CD4-positive, alpha-beta T cell treated with Interferon alpha-2 for 1 hour (primary cell): ENCODE results near the gene RPL26.
A peak's percentile ranks its signal among the peaks of the same experiment; 100 is the strongest.
"Not testable (repeated sequence)": the region's sequence is repeated elsewhere in the genome, so short reads cannot be mapped to it uniquely, and the experiment has no call there.

Source experiments
- DNase-seq, 2 donors: peaks; one replicate each; pipeline ENCODE4 v3.0.0-alpha.2; 2020 to 2022

The RPL26 gene

DNA sequence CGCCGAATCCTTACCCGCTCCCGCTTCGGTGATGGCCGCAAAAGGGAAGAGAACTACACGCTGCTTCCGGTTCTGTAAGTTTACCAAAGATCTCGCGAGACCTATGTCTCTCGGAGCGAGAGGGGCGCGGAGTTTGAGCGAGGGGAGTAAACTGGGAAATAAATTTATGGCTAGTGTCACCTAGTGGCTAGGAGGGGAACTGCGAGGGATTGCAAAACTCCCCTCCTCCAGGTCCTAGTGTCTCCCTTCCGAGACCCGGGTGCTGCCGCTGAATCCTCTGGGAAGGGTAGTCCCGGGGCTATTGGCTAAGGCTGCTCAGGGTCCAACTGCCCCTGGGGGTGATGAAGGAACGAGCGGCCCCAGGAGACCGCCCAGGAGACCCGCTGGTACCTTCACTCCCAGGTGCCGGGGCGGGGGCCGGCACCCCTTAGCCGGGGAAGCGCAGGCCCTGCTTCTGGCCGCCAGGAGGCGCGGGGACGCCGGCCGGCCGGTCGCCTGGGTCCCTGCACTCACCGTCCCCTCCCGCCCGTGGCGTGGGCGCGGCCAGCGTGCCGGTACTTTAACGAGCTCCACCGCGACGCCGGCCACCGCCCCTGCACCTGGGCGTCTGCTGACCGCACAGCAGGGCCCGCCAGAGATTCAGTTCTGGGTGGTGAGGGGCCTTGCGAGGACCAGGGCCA, at the start of gene RPL26:
RPL26 (minus strand) TSS at position 51 of the 680 bp plus-strand sequence. CDS start 883 bp downstream, outside the sequence.
- DNase-seq: peak; percentile 97 to 98

DNA sequence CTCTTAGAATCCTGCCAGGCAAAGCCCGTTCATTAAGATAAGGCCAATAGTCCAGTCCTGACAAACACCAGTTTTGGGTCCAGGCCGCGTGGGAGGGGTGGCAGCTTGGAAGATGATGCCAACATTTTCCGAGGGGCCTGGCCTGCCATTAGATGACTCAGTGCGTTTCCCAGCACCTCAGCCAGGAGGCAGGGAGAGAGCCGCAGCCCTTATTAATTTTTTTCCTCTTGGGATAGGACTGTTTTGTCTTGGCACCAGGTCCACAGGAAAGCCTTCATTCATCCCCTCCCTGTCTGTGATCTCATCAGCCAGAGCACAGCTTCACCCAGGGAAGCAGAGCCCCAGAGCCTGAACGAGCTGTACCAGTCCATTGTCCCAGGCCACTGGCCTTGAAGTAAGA, 48.0 kb upstream of the RPL26 start:
- DNase-seq: no peak

DNA sequence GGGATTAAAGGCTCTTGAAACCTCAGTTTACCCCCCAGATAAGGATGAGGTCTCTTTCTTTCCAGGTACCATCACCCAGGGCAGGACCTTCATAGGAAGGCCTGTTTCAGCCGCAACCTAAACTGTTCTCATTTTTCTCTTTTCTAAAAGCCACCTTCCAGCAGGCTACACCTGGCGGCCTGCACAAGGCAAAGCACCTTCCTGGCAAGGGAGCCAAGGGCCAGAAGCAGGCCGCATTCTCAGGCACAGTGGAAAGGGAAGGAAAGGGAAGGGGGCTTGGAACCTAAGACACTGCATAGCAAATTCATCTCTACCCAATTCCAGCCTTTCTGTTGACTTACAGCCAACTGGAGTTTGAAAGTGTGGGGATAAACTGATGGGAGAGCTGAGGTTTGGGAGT, 43.8 kb upstream of the RPL26 start:
- DNase-seq: no peak

DNA sequence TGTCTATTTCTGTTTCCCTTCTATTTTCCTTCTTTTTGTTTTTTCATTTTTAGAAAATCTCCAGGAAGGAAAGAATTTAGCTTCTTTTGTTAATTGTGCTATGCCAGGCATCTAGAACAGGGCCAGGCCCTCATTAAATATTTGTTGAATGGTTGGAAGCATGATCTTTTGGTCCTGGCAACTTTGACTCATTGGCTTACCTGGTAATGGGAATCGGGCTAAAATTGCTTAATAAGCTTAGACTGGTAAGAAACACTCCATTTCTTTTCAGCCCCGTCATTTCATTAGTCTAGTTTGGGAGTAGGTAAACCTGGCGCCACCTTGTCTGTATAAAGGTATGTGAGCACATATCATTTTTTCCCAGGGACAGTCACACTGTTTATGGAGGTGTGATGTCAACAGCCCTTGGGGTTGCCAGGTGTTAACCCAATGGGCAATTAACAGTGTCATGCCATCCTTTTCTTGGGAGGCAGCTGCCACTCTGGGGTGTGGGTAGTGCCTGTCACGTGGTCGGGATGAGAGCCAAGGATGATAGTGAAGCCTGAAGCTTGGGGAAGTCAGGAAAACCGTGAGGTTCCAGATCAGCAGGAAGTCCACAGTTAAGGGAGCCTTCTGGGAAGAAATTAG, 43.2 kb upstream of the RPL26 start:
- no peak for DNase-seq

DNA sequence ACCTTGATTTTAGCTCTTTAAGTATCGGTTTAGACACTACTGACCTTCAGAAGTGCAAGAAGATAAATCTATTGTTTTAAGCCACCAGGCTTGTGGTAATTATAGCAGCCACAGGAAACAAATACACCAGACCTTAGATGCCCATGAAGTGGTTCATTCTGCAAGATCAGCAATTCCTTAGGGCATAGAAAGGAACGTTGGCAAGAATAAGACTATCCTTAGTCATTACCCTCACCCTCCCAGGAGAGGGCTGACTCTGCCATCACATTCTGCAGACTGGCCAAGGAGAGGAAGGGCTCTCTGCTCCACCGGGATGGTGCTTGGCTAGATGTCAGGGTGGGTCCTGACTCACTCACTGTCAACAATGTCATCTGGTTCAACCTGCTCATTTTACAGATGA, 38.6 kb upstream of the RPL26 start:
- no peak for DNase-seq

DNA sequence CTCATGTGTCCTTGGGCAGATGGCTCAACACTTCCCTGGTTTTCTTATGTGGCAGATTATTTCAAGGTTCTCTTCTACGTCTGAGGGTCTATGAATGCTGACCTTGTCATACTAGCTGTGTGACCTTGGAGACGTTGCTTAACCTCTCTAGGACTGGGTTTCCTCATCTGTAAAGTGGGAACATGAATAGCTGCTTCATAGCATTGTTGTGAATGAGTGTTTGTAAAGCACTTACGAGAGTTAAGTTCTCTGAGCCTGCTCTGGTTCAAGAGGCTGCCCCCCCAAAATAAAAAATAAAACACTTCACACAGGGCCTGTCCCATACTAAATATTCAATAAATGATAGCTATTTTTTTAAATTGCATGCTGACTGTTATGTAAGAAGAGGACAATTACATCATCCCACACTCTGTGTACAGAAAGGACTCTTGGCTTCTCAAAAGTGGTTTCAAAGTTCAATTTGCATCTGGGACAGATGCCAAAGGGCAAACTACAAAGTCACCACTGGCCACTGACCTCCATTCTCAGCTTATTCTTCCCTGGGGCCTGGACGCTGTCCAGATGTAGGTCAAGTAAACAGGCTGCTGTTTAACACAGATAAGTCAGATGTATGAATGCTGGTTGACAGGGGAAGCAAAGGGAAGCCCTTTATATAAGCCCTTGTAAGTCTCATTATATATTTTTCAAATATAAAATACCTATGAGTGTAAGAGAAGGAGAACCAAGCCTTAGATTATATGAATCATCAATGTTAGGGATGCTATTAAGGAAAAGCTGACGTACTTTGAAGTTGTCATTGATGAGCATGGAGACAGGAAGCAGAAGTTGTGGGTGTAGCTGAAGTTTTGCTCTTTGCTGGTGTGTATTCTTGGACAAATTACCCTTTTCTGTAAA, 37.3 kb upstream of the RPL26 start:
- DNase-seq: peak in 1 of 2 donors; percentile 20

DNA sequence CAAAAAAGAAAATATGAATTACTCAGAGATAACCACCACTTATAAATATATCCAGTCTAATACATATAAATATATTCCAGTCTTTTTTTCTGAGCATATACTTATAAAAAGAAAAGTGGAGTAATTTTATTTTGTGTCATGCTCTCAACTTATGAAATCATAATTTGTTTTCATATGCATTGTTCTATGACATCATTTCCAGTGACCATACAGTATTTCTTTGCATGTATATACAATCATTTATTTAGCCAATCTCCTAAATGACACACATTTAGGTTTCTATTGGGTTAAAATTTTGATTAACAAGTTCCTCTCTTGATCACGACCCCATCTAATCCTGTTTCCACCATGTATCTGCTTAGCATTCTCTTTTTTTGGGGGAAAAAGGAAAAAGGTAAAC, 36.3 kb upstream of the RPL26 start:
- no peak for DNase-seq

DNA sequence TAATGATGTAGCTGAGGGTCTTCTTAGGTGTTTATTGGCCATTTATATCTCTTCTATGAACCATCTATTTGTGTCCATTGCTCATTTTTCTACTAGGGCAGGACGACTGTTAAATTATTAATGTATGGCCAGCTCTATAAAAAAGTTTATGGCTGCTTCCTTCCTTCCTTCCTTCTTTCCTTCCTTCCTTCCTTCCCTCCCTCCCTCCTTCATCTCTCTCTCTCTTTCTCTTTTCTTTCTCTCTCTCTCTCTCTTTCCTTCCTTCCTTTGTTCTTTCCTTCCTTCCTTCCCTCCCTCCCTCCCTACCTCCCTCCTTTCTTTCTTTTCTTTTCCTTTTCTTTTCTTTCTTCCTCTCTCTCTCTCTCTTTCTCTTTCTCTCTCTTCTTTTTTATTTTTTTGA, 35.5 kb upstream of the RPL26 start:
- DNase-seq: no peak

DNA sequence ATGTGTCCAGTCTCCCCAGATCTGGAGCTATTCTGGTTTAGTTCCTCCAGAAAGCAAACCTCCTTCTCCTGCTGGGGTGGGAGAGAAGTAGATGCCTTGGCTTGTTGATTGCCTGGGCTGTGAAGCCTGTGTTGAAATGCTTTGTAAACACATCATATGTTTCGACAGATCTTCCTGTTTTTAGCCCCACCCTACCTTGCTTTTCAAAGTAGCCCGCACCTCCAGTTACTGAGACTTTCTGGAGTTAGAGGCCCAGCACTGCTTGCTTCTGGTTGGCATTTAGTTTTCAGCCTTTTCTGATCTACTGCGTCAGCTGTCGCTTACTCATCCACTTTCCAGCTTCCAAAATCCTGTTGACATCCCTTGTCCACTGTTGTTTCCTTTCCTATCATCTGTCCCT, 34.8 kb upstream of the RPL26 start:
- peak in 1 of 2 donors; percentile 43 for DNase-seq

DNA sequence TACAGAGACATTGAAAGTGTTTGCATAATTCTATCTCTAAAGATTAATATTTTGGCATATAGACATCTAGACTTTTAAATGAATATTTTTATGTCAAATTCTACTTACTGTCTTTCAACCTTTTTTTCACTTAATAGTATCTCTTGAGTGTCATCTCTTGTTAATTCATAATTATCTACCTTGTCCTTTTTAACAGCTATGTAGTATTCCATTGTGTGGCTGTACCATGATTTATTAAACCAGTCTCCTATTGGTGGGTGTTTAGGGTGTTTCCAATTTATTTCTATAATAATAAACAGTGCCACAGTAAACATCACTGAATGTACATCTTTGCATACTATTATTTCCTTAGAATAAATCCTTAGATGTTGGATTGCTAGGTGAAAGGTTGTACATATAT, 30.9 kb upstream of the RPL26 start:
- DNase-seq: no peak

DNA sequence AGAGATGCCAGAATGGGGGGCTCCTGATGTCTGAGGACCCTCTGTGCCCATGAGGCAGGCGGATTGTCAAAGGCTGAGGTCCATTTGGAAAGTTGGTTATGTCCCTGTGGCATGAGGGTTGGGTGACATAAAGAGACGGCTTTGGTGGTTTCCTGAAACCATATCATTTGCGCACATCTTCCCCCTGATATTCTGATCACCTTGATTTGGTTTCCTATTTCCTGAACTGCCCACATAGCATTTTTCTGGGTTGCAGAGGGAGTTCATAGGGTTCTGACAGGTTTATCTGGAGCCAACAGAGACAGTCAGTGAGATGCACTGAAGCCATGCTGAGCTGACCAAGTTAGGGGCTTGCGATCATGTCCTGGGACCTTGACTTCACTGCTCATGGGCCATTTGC, 30.3 kb upstream of the RPL26 start:
- no peak for DNase-seq

DNA sequence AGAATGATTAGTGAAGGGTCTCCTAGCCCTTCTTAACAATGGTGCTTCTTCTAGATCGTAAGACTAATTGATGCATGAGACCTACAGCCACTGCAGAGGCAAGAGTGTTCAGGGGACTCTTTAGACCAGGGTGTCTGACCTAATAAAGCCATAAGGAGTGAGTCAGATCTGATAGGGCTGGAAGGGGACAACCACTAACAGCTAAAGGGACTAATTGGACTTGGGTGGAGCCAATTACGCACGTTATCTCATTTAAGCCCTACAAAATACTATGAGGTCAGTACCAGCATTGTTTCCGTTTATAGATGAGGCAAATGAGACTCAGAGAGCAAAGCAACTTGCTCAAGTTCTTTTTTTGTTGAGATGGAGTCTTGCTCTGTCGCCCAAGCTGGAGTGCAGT, 29.1 kb upstream of the RPL26 start:
- no peak for DNase-seq

DNA sequence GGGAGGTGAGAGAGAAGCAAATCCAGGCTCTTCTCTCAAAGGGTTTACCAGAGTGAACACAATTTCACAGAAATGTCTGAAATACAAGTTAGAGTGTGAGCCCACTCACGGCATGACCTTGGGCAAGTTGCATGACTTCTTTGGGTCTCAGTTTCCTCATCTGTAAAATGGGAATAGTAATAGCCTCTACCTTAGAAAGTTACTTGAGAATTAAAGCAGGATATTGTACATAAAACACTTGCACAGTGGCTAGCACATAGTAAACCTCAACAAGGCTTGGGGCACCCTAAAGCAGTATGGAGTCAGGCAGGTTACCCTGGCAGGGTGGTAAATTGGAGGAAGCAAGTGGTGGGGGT, 27.9 kb upstream of the RPL26 start:
- no peak for DNase-seq

DNA sequence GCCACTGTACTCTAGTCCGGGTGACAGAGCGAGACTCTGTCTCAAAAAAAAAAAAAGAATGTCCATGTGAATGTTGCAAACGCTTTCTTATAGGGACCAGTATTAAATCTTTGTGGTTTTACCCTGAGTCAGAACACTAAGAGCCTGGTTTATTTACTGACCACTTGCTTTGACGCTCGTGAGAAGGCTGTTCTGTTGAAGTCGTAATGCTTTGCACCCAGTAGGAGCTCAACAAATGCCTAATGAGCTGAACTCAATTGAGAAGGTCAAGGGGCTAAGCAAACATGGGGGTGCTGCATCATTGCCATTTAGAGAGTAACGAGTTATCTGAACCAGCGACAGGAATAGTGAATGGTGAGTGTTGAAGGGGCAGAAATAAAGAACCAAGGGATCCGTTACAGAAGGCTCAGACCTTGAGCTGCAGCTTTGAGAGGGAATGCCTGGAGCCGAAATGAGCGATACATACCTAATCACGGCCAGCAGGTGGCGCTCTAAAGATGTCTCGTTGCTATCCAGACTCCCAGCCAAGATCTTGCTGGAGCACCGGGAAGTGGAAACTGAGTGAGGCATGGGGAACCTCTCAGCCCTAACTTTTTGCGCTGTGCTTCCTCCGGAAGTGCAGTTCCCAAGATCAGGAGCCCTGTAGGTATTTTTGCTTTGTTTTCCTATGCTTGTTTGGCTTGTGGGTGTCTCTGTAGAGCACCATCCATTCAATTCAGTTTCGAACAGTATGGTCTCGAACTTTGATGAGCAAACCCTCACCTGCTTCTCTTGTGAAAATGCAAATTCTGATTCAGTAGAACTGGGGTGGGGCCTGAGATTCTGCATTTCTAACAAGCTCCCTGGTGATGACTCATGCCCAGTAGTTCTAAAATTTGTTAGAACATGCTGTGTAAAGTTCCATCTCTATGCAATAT, 27.2 kb upstream of the RPL26 start:
- DNase-seq: peak; percentile 72 to 79

DNA sequence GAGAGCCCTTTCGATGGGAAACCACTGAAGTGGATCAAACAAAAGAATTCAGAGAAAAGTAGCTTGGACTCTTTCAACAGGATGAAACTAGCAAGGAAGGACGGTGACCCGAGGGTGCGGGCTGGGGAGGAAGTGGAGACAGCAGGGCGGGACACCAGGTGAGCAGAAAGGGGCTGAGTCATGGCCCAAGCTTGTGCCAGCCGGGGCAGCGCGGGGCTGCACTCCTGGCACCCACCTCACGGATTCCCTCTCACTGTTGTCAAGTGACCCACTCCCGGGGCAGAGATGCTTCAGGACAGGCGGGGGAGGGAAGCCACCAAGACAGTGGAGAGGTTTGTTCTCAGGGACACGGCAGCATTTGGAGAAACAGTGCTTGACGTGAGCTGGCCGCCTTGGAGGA, 25.4 kb upstream of the RPL26 start:
- DNase-seq: no peak

DNA sequence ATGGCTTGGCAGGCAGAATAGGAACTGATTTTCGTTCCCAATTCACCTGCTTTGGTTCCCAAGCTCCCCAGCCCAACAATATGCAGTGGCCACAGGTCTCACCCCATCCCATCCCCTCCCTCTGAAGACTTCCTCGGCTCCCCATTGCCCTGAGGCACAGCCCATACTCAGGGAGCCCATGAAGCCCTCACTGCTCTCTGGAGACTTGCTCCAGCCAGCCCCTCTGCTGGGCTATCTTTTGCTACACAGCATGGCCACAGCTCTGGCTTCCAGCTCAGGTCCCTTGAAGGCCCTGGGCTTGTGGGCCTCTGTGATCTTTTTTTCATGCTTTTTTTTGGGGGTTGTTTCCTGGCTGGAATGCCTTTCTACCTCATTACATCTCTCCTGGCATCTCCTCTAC, 23.2 kb upstream of the RPL26 start:
- no peak for DNase-seq

DNA sequence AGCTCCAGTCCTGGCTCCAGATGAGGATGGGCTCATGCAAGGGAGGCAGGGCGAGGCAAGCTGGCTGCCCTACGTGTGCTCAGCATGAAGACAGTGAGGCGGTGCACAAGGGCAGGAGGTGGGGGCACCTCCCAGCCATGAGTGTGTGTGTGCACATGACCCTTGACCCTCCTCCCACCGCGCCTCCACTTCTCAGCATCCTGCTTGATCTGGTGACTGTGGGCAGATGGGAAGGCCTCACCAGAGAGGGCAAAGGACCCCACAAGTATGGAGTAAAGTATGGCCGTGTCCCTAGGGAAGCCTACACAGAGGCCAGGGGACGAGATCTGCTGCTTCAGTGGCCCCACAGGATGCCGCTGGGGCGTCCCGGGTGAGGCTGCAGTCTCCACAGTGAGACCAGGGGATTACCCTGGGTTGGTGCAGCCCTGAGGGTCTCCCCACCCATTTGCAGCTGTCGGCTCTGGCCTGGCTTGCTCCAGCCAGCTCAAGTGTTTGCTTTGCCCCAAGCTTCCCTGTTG, 22.6 kb upstream of the RPL26 start:
- no peak for DNase-seq

DNA sequence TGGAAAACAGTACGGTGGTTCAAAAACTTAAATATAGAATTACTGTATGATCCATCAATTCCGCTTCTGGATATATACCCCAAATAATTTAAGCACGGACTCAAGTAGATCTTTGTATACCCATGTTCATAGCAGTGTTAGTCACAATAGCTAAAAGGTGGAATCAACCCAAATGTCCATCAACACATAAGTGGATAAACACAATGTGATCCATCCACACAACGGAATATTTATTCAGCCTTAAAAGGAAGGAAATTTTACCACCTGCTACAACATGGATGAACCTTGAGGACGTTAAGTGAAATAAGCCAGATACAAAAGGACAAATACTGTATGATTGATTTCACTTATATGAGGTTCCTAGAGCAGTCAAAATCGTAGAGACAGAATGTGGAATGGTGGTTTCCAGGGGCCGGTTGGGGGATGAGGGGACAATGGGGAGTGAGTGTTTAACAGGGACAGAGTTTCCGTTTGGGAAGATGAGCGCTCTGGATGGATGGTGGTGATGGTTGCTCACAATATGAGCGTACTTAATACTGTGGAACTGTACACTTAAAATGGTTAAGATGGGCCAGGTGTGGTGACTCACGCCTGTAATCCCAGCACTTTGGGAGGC, 20.0 kb upstream of the RPL26 start:
- DNase-seq: no peak

DNA sequence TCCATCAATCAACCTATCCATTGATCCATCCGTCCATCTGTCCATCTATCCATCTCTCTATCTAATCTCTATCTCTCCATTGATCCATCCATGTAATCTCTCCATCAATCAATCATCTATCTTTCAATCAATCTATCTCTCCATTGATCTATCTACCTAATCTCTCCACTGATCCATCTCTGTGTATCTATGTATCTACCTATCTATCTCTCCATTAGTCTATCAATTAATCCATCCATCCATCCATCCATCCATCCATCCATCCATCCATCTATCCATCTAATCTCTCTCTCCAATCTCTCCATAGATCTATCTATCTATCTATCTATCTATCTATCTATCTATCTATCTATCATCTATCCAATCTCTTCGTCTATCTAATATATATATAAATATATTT, 18.1 kb upstream of the RPL26 start:
- no peak for DNase-seq

DNA sequence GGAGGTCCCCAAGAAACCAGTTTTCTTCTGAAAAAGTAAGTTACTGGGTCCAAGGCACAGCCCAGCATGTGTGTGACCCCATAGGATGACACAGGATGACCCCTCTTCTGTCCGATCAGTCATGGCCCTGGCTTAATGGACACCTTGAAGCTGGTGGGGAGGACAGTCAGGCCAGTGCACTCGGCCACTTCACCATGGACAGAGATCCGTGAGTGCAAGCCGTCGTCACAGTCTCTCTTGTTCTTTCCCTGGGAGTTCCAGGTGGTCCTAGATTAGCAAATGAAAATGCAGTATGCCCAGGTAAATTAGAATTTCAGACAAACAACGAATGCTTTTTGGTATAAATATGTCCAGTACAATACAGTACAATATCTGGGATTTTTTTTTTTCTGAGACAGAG, 16.0 kb upstream of the RPL26 start:
- DNase-seq: no peak

DNA sequence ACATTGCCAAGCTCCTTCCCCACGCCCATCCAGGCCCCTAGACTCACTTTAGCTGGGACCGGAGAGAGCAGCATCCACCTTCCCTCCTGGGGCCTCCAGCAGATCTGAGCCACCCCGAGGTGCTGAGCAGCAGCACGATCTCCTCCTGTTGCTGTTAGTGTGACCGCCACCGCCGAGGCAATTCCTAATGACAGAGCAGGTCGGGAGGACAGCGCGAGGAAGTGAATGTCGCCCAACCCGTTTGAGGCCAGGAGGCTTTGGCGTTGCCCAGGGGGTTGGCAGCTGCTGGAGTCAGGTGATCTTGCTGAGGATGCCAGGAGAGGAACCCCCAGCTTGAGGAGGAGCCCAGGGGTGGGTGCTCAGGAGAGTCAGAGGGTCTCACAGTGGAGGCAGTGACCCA, 14.6 kb upstream of the RPL26 start, which contains the start of gene RNF222:
RNF222 (minus strand) TSS at position 192 of the 400 bp plus-strand sequence. CDS start 4,366 bp downstream, outside the sequence.
- no peak for DNase-seq

DNA sequence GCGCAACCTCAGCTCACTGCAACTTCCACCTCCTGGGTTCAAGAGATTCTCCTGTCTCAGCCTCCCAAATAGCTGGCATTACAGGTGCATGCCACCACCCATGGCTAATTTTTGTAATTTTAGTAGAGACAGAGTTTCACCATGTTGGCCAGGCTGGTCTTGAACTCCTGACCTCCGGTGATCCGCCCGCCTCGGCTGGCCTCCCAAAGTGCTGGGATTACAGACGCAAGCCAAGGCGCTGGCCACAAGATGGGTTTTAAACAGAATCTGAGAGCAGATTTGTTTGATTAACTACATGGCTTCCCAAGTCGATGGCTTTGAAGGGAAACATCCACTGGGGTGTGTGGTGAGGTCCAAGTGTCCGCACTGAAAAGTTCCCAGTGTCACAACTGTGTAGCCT, 11.5 kb upstream of the RPL26 start:
- DNase-seq: not testable (repeated sequence)
